Measurements from ENCODE around the gene WDR74.

WDR74 gene

GRCh38 chr11:62882788-62883501, 43.6 kb upstream of the WDR74 start:
- TF ChIP-seq CTCF (IDR thresholded peaks at IDR 0.05; ENCODE audit: extremely low read depth, insufficient read depth, missing control alignments), result no peak
- no peak for DNase-seq (ENCODE audit: low spot score)
- in situ Hi-C loops (cut with MboI; ENCODE audit: low pct_unique_long_range_greater_than_20kb, low sequenced_read_pairs, unreplicated experiment), result no loop called here

- no peak for DNase-seq (ENCODE audit: low spot score)
- in situ Hi-C loops (cut with MboI; ENCODE audit: low pct_unique_long_range_greater_than_20kb, low sequenced_read_pairs, unreplicated experiment), result no loop called here
- no peak for TF ChIP-seq CTCF (IDR thresholded peaks at IDR 0.05; ENCODE audit: extremely low read depth, insufficient read depth, missing control alignments)
Measured at GRCh38 chr11:62882431-62882749, 43.0 kb upstream of the WDR74 start.

- in situ Hi-C loops (cut with MboI; ENCODE audit: low pct_unique_long_range_greater_than_20kb, low sequenced_read_pairs, unreplicated experiment), result no loop called here
- TF ChIP-seq CTCF (IDR thresholded peaks at IDR 0.05; ENCODE audit: extremely low read depth, insufficient read depth, missing control alignments), result no peak
- DNase-seq (ENCODE audit: low spot score), result peak; percentile 90
Measured at GRCh38 chr11:62881579-62882430, 42.4 kb upstream of the WDR74 start.

GRCh38 chr11:62880803-62881578, 41.6 kb upstream of the WDR74 start, which contains the start of gene SLC3A2:
TSS of gene SLC3A2 (plus strand) at chr11:62880896. CDS start at chr11:62881024, 128 bp downstream.
- in situ Hi-C loops (cut with MboI; ENCODE audit: low pct_unique_long_range_greater_than_20kb, low sequenced_read_pairs, unreplicated experiment), result no loop called here
- peak; percentile 95 for TF ChIP-seq CTCF (IDR thresholded peaks at IDR 0.05; ENCODE audit: extremely low read depth, insufficient read depth, missing control alignments)
- peak; percentile 88 for DNase-seq (ENCODE audit: low spot score)

- peak; percentile 67 for DNase-seq (ENCODE audit: low spot score)
- in situ Hi-C loops (cut with MboI; ENCODE audit: low pct_unique_long_range_greater_than_20kb, low sequenced_read_pairs, unreplicated experiment), result no loop called here
- TF ChIP-seq CTCF (IDR thresholded peaks at IDR 0.05; ENCODE audit: extremely low read depth, insufficient read depth, missing control alignments), result no peak
Measured at GRCh38 chr11:62880231-62880802, 40.9 kb upstream of the WDR74 start.
